ENCODE measurements around the gene REEP1.

REEP1 gene

GRCh38 chr2:86372641-86373502 lies 35.4 kb upstream of the REEP1 start:
- peak; percentile 44 for TF ChIP-seq CTCF (IDR thresholded peaks at IDR 0.05; ENCODE audit: extremely low read depth, insufficient read depth, missing control alignments)
- DNase-seq (ENCODE audit: low spot score) = no peak
- in situ Hi-C loops (cut with MboI; ENCODE audit: low pct_unique_long_range_greater_than_20kb, low sequenced_read_pairs, unreplicated experiment) = no loop called here

- in situ Hi-C loops (cut with MboI; ENCODE audit: low pct_unique_long_range_greater_than_20kb, low sequenced_read_pairs, unreplicated experiment) = no loop called here
- peak; percentile 13 for TF ChIP-seq CTCF (IDR thresholded peaks at IDR 0.05; ENCODE audit: extremely low read depth, insufficient read depth, missing control alignments)
- DNase-seq (ENCODE audit: low spot score) = no peak
These were observed 34.7 kb upstream of the REEP1 start for GRCh38 chr2:86372133-86372532.

- no peak for TF ChIP-seq CTCF (IDR thresholded peaks at IDR 0.05; ENCODE audit: extremely low read depth, insufficient read depth, missing control alignments)
- no peak for DNase-seq (ENCODE audit: low spot score)
- in situ Hi-C loops (cut with MboI; ENCODE audit: low pct_unique_long_range_greater_than_20kb, low sequenced_read_pairs, unreplicated experiment) = no loop called here
These were observed 34.1 kb upstream of the REEP1 start for GRCh38 chr2:86371527-86371926.

- TF ChIP-seq CTCF (IDR thresholded peaks at IDR 0.05; ENCODE audit: extremely low read depth, insufficient read depth, missing control alignments) = no peak
- in situ Hi-C loops (cut with MboI; ENCODE audit: low pct_unique_long_range_greater_than_20kb, low sequenced_read_pairs, unreplicated experiment) = no loop called here
- no peak for DNase-seq (ENCODE audit: low spot score)
These were observed 33.2 kb upstream of the REEP1 start for GRCh38 chr2:86370579-86370978.

- DNase-seq (ENCODE audit: low spot score) = peak; percentile 74
- TF ChIP-seq CTCF (IDR thresholded peaks at IDR 0.05; ENCODE audit: extremely low read depth, insufficient read depth, missing control alignments) = peak; percentile 60
- in situ Hi-C loops (cut with MboI; ENCODE audit: low pct_unique_long_range_greater_than_20kb, low sequenced_read_pairs, unreplicated experiment) = no loop called here
These were observed 30.9 kb upstream of the REEP1 start for GRCh38 chr2:86368161-86368824.

- in situ Hi-C loops (cut with MboI; ENCODE audit: low pct_unique_long_range_greater_than_20kb, low sequenced_read_pairs, unreplicated experiment) = no loop called here
- TF ChIP-seq CTCF (IDR thresholded peaks at IDR 0.05; ENCODE audit: extremely low read depth, insufficient read depth, missing control alignments) = no peak
- no peak for DNase-seq (ENCODE audit: low spot score)
These were observed 30.0 kb upstream of the REEP1 start for GRCh38 chr2:86367499-86367777.

Measured in GM13977 (cell line).